ENCODE results near the gene CFDP1. TPM values are rescaled to one million over a fixed set of nuclear protein-coding genes. Genes with fewer than 3 reads are reported as not detected.
"Not testable (repeated sequence)": the region's sequence is repeated elsewhere in the genome, so short reads cannot be mapped to it uniquely, and the experiment has no call there.

The CFDP1 gene
- total RNA-seq, 1 experiment from 2014 or later: 40.6 TPM

- no peak for DNase-seq (ENCODE audit: low read depth)
Measured at GRCh38 chr16:75293772-75294171, 139.5 kb downstream of the CFDP1 start.

GRCh38 chr16:75293173-75293572 is 140.1 kb downstream of the CFDP1 start:
- no peak for DNase-seq (ENCODE audit: low read depth)

- DNase-seq (ENCODE audit: low read depth): no peak
Measured at GRCh38 chr16:75292691-75293090, 140.6 kb downstream of the CFDP1 start.

- DNase-seq (ENCODE audit: low read depth): peak; percentile 66
Measured at GRCh38 chr16:75289189-75289588, 144.1 kb downstream of the CFDP1 start.

- DNase-seq (ENCODE audit: low read depth): no peak
Measured at GRCh38 chr16:75288596-75289120, 144.6 kb downstream of the CFDP1 start.

- DNase-seq (ENCODE audit: low read depth): peak; percentile 59
Measured at GRCh38 chr16:75288181-75288580, 145.1 kb downstream of the CFDP1 start.

- no peak for DNase-seq (ENCODE audit: low read depth)
Measured at GRCh38 chr16:75287708-75288107, 145.6 kb downstream of the CFDP1 start.

GRCh38 chr16:75286389-75286788 is 146.9 kb downstream of the CFDP1 start:
- no peak for DNase-seq (ENCODE audit: low read depth)

GRCh38 chr16:75282466-75283281 is 150.6 kb downstream of the CFDP1 start:
- no peak for DNase-seq (ENCODE audit: low read depth)

- no peak for DNase-seq (ENCODE audit: low read depth)
Measured at GRCh38 chr16:75281826-75282225, 151.5 kb downstream of the CFDP1 start.

- DNase-seq (ENCODE audit: low read depth): not testable (repeated sequence)
Measured at GRCh38 chr16:75281009-75281408, 152.3 kb downstream of the CFDP1 start.

GRCh38 chr16:75280331-75280804 is 152.9 kb downstream of the CFDP1 start:
- no peak for DNase-seq (ENCODE audit: low read depth)

- no peak for DNase-seq (ENCODE audit: low read depth)
Measured at GRCh38 chr16:75279305-75279704, 154.0 kb downstream of the CFDP1 start.

- peak; percentile 47 for DNase-seq (ENCODE audit: low read depth)
Measured at GRCh38 chr16:75273054-75273925, 160.0 kb downstream of the CFDP1 start.

GRCh38 chr16:75272629-75273028 is 160.7 kb downstream of the CFDP1 start:
- not testable (repeated sequence) for DNase-seq (ENCODE audit: low read depth)

GRCh38 chr16:75272097-75272551 is 161.2 kb downstream of the CFDP1 start:
- DNase-seq (ENCODE audit: low read depth): no peak

- no peak for DNase-seq (ENCODE audit: low read depth)
Measured at GRCh38 chr16:75271441-75272096, 161.7 kb downstream of the CFDP1 start.

- DNase-seq (ENCODE audit: low read depth): not testable (repeated sequence)
Measured at GRCh38 chr16:75269358-75269757, 163.9 kb downstream of the CFDP1 start.

- DNase-seq (ENCODE audit: low read depth): peak; percentile 81
Measured at GRCh38 chr16:75267631-75268264, 165.6 kb downstream of the CFDP1 start.

GRCh38 chr16:75266738-75267630 is 166.3 kb downstream of the CFDP1 start:
- DNase-seq (ENCODE audit: low read depth): no peak
